GM12801 (cell line): ENCODE data around the gene NANP.

Experiments
- CTCF ChIP-seq: IDR thresholded peaks from one replicate; pipeline ENCODE4 v1.5.1; 2011; ENCODE audit warnings: control low read depth; ENCODE audit not compliant: insufficient read length; ENCODE audit errors: extremely low read depth

NANP gene

GRCh38 chr20:25623736-25624499 is at the start of gene NANP:
Gene NANP (minus strand): TSS chr20:25624014. CDS start chr20:25623948, 66 bp downstream.
- no peak for TF ChIP-seq CTCF

GRCh38 chr20:25672659-25673235 is 48.9 kb upstream of the NANP start:
- TF ChIP-seq CTCF, result no peak

GRCh38 chr20:25669826-25670422 is 46.1 kb upstream of the NANP start:
- no peak for TF ChIP-seq CTCF

- no peak for TF ChIP-seq CTCF
Observed at GRCh38 chr20:25668446-25668845, 44.6 kb upstream of the NANP start.

GRCh38 chr20:25659999-25660398 is 36.2 kb upstream of the NANP start:
- TF ChIP-seq CTCF, result no peak

GRCh38 chr20:25654487-25654886 is 30.7 kb upstream of the NANP start:
- TF ChIP-seq CTCF, result no peak

GRCh38 chr20:25644814-25645213 is 21.0 kb upstream of the NANP start:
- no peak for TF ChIP-seq CTCF
